SJSA1 (cell line): Measurements from ENCODE around the gene RPA1. TPM values are rescaled to one million over a fixed set of nuclear protein-coding genes. Genes with fewer than 3 reads are reported as not detected.

ENCODE experiments used
- DNase-seq, 2 experiments: peaks; one replicate each; pipeline ENCODE4 v3.0.0-alpha.2; 2015 to 2020; ENCODE audit warnings: low spot score in 2 of 2, low read depth in 1 of 2
- H3K27ac ChIP-seq: fragments of 250-450 bp; sonication (Bioruptor Pico); 2 replicates; pipeline ENCODE4 v1.5.1; 2020; ENCODE audit warnings: mild to moderate bottlenecking, moderate library complexity
- H3K27me3 ChIP-seq: fragments of 250-450 bp; sonication (Bioruptor Pico); replicated peaks from 2 replicates; pipeline ENCODE4 v1.5.1; 2020; ENCODE audit warnings: mild to moderate bottlenecking, moderate library complexity
- H3K36me3 ChIP-seq: fragments of 250-450 bp; sonication (Bioruptor Pico); 2 replicates; pipeline ENCODE4 v1.5.1; 2020; ENCODE audit warnings: mild to moderate bottlenecking
- H3K4me1 ChIP-seq: fragments of 250-450 bp; sonication (Bioruptor Pico); replicated peaks from 2 replicates; pipeline ENCODE4 v1.6.1; 2021; ENCODE audit warnings: mild to moderate bottlenecking
- H3K4me3 ChIP-seq: fragments of 250-450 bp; sonication (Bioruptor Pico); 2 replicates; pipeline ENCODE4 v1.5.1; 2020; ENCODE audit warnings: mild to moderate bottlenecking
- H3K9me3 ChIP-seq: fragments of 250-450 bp; sonication (Bioruptor Pico); replicated peaks from 2 replicates; pipeline ENCODE4 v1.5.1; 2020; ENCODE audit warnings: mild to moderate bottlenecking
- total RNA-seq: library from RNA; depleted of rRNA; stranded (reverse); fragments of >200 nt; shearing (Covaris generic); gene quantifications from 2 replicates; pipeline ENCODE4 v1.2.3, GENCODE V29; 2014

The RPA1 gene
- total RNA-seq, 1 experiment from 2014 or later: 34.3 TPM

DNA sequence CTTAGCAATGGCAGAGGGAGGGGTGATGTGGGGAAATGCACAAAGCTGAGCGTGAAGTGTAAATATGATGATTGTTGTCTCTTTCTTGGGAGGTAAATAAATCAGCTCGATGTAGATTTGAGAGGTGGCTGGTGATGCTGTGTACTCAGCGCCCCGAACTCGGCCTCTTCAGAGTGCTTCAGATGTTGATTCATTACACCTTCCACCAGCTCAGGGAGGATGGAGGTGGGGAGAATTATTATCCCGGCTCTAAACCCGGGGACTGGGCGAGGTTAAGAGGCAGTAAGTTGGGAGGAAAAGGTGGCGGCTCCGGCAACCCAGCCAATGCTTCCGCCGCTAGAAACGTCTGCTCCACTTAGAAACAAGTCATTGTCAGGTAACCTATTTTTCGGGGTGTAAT, 86.5 kb downstream of the RPA1 start:
- Histone ChIP-seq H3K36me3 (no peaks in the 10 kb centered on the region), H3K27ac (no peak overlapping the region), H3K4me1 (no peaks in the 10 kb centered on the region), H3K9me3 (no peaks in the 10 kb centered on the region), H3K4me3 (no peak overlapping the region), H3K27me3 (peaks cover 30% of the 10 kb centered on the region)
- no peak for DNase-seq

GRCh38 chr17:1916963-1917715, 87.3 kb downstream of the RPA1 start:
- H3K27me3 ChIP-seq: peaks cover 23% of the 10 kb centered on the region
- H3K27ac ChIP-seq: no peak overlapping the region
- no peak overlapping the region for H3K4me3 ChIP-seq
- DNase-seq: no peak
- H3K36me3 ChIP-seq: no peaks in the 10 kb centered on the region
- H3K9me3 ChIP-seq: no peaks in the 10 kb centered on the region
- no peaks in the 10 kb centered on the region for H3K4me1 ChIP-seq

- no peak overlapping the region for H3K4me3 ChIP-seq
- no peaks in the 10 kb centered on the region for H3K36me3 ChIP-seq
- H3K27ac ChIP-seq: no peak overlapping the region
- peaks cover 12% of the 10 kb centered on the region; the same call in 1 of the 2 replicates for H3K27me3 ChIP-seq
- no peaks in the 10 kb centered on the region for H3K4me1 ChIP-seq
- H3K9me3 ChIP-seq: no peaks in the 10 kb centered on the region
- no peak for DNase-seq
Measured at GRCh38 chr17:1918346-1919162, 88.7 kb downstream of the RPA1 start.

DNA sequence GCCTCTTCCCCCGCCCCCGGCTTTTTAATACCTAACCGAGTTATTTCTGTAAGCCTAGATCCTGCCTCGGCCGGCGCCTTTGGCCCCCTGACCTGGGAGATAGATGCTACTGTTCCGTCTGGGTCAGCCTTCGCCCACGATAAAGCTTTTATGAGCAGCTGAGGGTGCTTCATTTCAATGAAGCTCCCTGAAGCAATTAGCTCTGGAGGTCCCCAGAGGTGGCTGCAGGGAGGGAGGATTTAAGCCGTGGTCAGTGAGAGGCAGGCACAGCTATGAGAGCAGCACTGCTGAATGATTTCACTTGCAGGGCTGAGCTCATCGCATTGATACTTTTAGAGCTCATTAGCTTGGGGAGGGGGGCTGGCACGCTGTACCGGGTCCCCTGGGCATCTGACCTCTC, 89.4 kb downstream of the RPA1 start:
- peaks cover 12% of the 10 kb centered on the region; the same call in 1 of the 2 replicates for H3K27me3 ChIP-seq
- H3K4me3 ChIP-seq: no peak overlapping the region
- DNase-seq: no peak
- no peaks in the 10 kb centered on the region for H3K4me1 ChIP-seq
- H3K36me3 ChIP-seq: no peaks in the 10 kb centered on the region
- H3K27ac ChIP-seq: no peak overlapping the region
- no peaks in the 10 kb centered on the region for H3K9me3 ChIP-seq

- DNase-seq: no peak
Measured at GRCh38 chr17:1920948-1921351, 91.1 kb downstream of the RPA1 start.

DNA sequence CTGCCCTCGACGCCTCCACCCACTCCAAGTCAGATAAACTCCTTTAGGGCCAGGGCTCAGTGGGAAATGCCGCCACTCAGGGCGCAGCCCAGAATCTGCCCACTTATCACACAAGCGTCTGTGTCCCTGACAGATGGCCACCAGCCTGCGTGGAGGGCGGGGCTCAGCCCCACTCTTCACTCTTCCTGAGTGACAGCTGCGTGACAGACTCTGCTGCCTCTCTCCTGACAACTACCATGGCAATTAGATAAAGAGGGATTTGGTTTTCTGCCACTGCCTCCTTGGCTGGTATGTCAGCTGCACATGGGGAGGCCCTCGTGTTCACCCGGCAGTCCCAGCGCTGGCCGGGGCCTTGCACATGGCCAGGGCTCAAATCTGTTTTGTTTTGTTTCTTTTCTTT, 99.2 kb downstream of the RPA1 start:
- H3K27me3 ChIP-seq: peaks cover 14% of the 10 kb centered on the region
- H3K36me3 ChIP-seq: no peaks in the 10 kb centered on the region
- H3K4me3 ChIP-seq: no peak overlapping the region
- H3K27ac ChIP-seq: no peak overlapping the region
- no peaks in the 10 kb centered on the region for H3K9me3 ChIP-seq
- no peaks in the 10 kb centered on the region for H3K4me1 ChIP-seq
- DNase-seq: no peak

More at GRCh38 chr17:1920948-1921351, 91.1 kb downstream of the RPA1 start:
- Histone ChIP-seq H3K4me3 (no peak overlapping the region), H3K36me3 (no peaks in the 10 kb centered on the region), H3K27me3 (peaks cover 5% of the 10 kb centered on the region; the same call in 1 of the 2 replicates), H3K9me3 (no peaks in the 10 kb centered on the region), H3K27ac (no peak overlapping the region), H3K4me1 (no peaks in the 10 kb centered on the region)

GRCh38 chr17:1930337-1930645, 100.5 kb downstream of the RPA1 start:
- no peak for DNase-seq
- no peak overlapping the region for H3K4me3 ChIP-seq
- H3K4me1 ChIP-seq: no peaks in the 10 kb centered on the region
- no peaks in the 10 kb centered on the region for H3K36me3 ChIP-seq
- no peak overlapping the region for H3K27ac ChIP-seq
- no peaks in the 10 kb centered on the region for H3K9me3 ChIP-seq
- peaks cover 14% of the 10 kb centered on the region for H3K27me3 ChIP-seq

- Histone ChIP-seq H3K9me3 (no peaks in the 10 kb centered on the region), H3K27me3 (peaks cover 14% of the 10 kb centered on the region), H3K4me1 (no peaks in the 10 kb centered on the region), H3K36me3 (no peaks in the 10 kb centered on the region), H3K27ac (no peak overlapping the region), H3K4me3 (no peak overlapping the region)
- DNase-seq: no peak
Measured at GRCh38 chr17:1931844-1932579, 102.2 kb downstream of the RPA1 start.

GRCh38 chr17:1933875-1934715, 104.3 kb downstream of the RPA1 start:
- H3K36me3 ChIP-seq: no peaks in the 10 kb centered on the region
- H3K27me3 ChIP-seq: peaks cover 11% of the 10 kb centered on the region
- DNase-seq: no peak
- no peak overlapping the region for H3K27ac ChIP-seq
- H3K9me3 ChIP-seq: no peaks in the 10 kb centered on the region
- no peak overlapping the region for H3K4me3 ChIP-seq
- H3K4me1 ChIP-seq: no peaks in the 10 kb centered on the region

DNA sequence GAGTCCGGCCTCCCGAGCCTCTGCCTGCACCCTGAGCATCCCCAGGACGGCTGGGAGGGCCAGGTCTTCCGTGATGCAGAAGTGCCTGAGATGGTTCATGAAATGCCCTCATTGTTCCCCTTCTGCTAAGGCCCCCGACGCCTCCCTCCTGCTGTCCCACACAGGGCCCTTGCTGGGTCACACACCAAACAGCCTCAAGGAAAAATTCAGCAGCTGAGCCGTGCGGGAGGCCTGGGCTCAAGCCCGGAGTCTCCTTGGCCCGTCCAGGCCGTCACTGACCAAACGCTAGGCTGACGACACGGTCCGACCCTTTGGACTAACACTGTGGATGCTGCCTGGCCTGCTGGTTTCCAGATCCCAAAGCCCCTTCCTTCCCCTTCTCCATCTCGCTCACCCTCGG, 105.1 kb downstream of the RPA1 start:
- no peaks in the 10 kb centered on the region for H3K9me3 ChIP-seq
- H3K4me1 ChIP-seq: no peaks in the 10 kb centered on the region
- H3K27me3 ChIP-seq: peaks cover 11% of the 10 kb centered on the region
- no peak overlapping the region for H3K27ac ChIP-seq
- no peaks in the 10 kb centered on the region for H3K36me3 ChIP-seq
- no peak for DNase-seq
- H3K4me3 ChIP-seq: no peak overlapping the region

DNA sequence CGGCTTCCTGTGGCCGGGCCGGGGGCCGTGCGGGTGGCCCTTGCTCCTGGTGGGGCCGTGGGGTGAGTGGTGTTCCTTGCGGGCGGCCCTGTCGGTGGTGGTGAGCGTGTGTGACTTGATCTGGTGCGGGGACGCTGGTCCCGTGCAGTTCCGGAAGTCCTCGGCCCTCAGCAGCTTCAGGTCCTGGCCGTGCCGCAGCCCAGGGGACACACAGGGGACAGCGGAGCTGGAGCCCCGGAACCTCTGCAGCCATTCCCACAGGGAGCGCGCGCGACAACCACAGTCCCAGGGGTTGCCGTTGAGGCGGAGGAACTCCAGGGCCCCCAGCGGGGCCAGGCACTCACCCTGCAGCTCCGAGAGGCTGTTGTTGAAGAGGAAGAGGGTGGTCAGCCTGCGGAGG, 107.0 kb downstream of the RPA1 start:
- DNase-seq: no peak
- peaks cover 9% of the 10 kb centered on the region for H3K27me3 ChIP-seq
- H3K4me3 ChIP-seq: no peak overlapping the region
- H3K27ac ChIP-seq: no peak overlapping the region
- no peaks in the 10 kb centered on the region for H3K4me1 ChIP-seq
- no peaks in the 10 kb centered on the region for H3K9me3 ChIP-seq
- no peaks in the 10 kb centered on the region for H3K36me3 ChIP-seq

DNA sequence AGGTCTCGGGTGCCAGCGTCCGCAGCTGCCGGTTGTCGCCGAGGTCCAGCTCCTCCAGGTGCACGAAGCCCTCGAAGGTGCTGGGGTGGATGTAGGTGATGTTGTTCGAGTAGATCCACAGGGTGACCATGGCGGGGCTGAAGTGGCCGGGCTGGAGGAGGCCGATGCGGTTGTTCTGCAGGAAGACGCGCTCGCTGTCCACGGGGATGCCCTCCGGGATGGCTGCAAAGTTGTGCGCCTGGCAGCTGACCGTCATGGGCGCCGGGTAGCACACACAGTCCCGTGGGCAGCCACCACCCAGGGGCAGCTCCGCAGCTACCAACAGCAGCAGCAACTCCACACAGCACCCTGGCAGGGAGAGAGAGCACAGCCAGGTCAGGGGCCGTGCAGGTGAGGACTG, 107.7 kb downstream of the RPA1 start:
- Histone ChIP-seq H3K27me3 (peaks cover 4% of the 10 kb centered on the region), H3K4me1 (no peaks in the 10 kb centered on the region), H3K27ac (no peak overlapping the region), H3K36me3 (no peaks in the 10 kb centered on the region), H3K4me3 (no peak overlapping the region), H3K9me3 (no peaks in the 10 kb centered on the region)
- DNase-seq: no peak
